Epidermal melanocyte (primary cell): ENCODE data around the gene ARSA.

ENCODE experiments used
- DNase-seq: peaks from one replicate; pipeline ENCODE4 v3.0.0; 2011; ENCODE audit warnings: low spot score; ENCODE audit not compliant: insufficient read length

ARSA gene

DNA sequence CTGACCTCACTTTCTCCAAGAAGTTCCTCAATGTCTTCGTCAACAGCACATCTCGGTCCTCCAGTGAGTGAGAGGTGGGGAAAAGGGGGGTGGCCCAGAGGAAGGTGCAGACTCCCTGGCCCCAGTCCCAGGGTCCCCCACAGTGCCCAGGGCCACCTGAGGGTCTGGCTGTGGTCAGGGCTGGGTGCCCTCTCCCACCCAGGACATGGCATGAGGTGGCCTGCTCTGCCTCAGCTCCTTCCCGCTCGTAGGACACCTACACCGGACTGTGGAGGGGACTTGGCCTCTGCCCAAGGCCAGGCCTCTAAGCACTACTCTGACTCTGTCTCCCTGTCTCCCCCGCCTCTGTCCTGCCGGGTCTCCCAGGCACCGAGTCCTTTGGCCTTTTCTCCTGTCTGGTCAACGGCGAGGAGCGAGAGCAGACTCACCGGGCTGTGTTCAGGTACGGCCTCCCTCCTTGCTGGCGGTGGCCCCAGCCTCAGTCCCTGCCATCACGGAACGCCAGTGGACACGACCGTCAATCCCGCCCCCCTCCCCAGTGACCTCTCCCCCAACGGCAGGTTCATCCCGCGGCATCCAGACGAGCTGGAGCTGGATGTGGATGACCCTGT, 22.8 kb downstream of the ARSA start:
- no peak for DNase-seq

DNA sequence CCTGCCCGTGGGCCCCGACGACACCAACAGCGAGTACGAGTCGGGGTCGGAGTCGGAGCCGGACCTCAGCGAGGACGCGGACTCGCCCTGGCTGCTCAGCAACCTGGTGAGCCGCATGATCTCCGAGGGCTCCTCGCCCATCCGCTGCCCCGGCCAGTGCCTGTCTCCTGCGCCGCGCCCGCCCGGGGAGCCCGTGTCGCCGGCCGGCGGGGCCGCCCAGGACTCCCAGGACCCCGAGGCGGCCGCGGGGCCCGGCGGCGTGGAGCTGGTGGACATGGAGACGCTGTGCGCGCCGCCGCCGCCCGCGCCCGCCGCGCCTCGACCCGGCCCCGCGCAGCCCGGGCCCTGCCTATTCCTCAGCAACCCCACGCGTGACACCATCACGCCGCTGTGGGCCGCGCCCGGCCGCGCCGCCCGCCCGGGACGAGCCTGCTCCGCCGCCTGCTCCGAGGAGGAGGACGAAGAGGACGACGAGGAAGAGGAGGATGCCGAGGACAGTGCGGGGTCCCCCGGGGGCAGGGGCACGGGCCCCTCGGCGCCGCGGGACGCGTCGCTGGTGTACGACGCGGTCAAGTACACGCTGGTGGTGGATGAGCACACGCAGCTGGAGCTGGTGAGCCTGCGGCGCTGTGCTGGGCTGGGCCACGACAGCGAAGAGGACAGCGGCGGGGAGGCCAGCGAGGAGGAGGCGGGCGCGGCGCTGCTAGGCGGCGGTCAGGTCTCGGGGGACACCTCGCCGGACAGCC, 23.5 kb downstream of the ARSA start:
- DNase-seq, result no peak

DNA sequence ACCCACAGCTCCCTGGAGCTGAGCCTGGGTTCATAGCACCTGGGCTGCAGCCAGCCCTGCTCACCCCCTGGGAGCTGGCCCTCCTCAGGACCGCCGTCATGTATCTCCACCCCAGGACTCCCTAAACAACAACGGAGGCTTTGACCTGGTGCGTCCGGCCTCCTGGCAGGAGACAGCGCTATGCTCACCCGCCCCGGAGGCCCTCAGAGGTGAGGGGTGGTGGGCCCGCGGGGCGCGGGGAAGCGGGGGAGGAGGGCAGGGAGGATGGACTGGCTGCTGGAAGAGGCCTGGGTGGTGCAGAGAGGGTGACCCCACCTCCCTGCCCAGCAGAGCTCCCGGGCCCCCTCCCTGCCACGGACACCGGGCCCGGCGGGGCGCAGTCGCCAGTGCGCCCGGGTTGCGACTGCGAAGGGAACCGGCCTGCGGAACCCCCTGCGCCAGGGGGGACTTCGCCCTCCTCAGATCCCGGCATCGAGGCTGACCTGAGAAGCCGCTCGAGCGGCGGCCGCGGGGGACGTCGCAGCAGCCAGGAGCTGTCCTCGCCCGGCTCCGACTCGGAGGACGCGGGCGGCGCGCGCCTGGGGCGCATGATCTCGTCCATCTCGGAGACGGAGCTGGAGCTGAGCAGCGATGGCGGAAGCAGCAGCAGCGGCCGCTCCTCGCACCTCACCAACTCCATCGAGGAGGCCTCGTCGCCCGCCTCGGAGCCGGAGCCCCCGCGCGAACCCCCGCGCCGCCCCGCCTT, 24.3 kb downstream of the ARSA start:
- no peak for DNase-seq

DNA sequence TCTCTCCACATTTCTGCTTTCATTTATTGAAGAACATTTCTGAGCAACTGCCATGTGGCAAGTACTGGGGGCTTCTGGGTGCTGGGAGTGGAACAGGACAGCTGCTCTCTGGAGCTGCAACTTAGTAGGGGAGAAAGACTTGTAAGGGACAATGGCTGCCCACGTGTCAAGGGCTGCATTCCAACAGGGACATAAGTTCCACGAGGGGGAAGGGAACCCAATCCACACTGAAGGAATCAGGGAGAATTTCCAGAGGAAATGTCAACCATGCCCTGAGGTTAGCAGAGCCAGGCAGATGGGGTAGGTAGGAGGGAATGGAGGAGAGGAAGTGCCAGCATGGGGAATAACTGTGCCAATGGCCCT, 25.6 kb downstream of the ARSA start:
- no peak for DNase-seq

DNA sequence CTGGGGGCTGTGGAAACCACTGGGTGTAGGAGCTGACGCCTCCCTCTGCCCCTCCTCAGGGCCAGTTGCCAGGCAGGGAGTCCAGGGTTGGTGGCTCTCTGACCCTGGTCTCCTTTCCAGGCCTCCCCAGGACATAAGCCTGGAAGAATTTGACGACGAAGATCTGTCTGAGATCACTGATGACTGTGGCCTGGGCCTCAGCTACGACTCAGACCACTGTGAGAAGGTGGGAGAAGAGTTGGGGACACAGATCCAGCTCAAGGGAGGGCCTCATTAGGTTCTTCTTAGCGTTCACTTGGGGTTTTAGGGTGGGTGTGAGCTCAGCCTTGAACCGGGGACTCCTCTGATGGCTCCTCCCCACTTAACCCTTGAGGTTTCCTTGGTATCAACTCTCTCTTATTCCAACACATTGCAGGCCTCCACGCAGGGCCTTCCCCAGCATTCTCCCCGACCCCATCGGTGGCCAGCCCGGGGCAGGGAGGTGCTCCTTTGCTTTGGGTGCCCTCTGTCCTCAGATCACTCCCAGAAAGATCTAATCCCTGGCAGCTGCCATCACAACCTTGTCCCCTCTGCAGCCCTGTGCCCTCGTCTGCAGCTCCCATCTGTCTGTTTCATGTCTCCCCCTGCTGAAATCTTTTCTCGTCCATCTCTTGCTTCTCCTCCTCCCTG, 26.1 kb downstream of the ARSA start:
- no peak for DNase-seq

DNA sequence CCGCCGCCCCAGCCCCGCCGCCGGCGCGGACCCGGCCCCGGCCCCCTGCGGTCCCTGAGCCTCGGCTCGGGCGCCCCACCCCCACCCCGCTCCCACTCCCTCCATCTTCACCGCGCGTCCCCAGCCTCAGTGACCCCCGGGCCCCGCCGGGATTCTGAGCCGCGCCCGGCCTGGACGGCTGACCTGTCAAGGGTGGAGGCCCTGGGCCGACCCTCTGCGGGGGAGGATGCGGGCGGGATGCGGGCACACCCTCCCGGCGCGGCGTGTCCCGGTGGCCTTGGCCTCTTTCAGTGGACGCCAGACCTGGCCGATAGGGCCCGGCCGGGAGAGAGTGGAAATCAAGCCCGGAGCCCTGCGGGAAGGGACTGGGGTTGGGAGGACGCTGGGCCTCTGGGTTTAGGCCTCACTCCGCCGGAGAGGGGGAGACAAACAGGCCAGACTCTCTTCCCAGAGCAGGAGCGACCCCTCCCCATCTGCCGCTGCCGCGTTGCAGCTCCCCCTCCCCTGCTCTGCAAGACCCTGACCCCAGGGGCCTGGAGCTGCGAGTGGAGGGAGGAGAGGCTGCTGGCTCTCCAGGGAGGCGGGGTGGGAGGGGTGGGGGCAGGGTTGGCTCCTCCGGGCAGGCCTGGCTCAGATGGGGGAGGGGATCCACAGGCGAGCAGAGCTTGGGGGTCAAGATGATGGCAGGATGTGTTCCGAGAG, 26.8 kb downstream of the ARSA start:
- DNase-seq, result no peak

DNA sequence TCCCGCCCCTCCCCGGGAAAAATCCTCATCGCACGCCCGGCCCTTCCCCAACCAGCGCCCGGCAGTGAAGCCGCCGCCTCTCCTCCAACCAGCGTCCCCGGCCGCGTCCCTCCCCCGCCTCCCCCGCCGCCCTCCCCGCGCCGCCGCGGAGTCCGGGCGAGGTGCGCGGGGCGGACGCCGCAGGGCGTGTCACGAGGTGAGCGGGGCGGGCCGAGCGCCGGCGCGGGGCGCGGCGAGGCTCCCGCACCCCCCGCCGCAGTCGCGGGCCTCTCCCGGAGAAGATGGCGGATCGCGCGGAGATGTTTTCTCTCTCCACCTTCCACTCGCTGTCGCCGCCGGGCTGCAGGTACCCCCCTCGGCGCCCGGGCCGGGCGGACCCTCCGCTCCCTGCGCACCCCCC, 27.4 kb downstream of the ARSA start, which contains the start of gene MAPK8IP2:
Gene MAPK8IP2, plus strand, starts transcription at position 256 of the 400 bp plus-strand sequence. Its CDS starts 26 bp downstream, at position 282.
- DNase-seq, result no peak

DNA sequence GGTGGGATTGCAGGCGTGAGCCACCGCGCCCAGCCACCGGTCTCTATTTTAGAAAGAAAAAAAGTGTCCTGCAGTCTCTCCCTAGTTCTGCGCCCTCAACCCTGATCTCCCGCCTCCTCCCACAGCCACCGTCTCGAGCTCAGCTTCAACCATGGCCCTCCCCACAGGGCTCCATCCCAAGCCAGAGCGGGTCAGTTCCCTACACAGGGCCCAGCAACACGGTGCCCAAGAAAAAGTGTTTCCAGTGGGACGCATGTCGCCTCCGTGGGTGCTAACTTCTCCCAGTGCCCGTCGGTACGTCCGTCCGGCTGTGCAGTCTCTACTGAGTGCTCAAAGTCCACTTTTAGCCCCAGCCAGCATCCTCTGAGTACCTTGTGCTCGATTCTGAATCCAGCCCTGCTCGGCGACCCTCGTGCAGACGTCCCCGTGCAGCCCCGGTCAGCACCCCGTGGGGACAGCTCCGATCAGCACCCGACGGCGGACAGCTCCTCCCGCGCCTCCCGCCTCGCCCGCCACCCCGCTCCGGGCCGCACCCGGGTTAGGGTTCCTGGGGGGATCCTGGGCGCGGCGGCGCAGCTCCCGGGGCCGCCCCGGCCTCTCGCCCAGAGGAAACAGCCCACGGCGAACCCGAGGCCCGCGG, 28.0 kb downstream of the ARSA start:
- peak; percentile 91 for DNase-seq

DNA sequence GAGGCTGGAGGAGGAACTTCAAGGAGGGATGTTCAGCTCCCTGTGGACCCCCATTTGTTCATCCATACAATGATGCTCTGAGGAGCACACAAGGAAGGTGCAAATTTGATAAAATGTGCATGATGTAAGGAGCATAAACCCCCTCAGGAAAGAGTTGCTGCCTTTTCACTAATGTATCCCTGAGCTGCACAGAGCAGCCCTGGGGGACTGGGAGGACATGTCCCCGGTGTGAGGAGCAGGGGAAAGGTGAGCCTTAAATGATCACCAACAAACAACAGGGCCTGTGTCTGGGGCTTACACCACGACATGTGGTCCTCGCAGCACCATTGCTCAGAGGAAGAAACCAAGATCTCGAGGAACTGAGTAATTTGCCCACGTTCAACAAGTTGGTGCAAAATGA, 30.9 kb downstream of the ARSA start:
- DNase-seq, result no peak

DNA sequence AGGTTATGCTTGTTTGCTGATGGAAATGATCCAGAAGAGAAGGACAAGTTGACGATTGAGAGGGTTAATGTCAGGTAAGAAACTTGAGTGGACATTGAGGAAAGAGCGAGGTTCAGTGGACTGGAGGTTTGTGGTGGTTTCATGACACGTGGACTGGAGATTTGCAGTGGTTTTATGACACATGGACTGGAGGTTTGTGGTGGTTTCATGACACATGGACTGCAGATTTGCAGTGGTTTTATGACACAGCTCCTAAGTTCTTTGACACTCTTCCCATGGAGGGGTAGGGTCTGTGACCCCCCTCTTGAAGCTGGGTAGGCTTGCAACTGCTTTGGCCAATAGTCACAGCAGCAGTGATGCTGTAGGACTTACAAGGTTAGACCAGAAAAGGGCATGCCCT, 32.8 kb downstream of the ARSA start:
- no peak for DNase-seq

DNA sequence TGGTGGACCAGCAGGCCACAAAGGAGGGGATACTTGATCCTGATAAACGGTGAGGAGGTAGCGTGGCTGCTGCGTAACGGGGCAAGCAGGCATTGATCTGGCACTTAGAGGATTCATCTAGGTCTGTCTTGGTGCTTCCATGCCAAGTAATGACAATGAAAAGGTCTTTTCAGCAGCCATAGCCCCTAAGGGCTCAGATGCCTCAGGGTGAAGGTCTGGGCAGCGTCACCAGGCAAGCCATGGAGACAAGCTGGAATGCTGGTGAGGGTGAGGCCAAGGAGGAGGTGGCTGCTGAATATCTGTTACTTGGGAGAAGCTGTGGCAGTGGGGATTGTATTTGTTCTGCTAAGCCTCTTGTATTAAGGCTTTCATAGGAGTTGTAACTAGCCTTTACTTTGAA, 40.5 kb downstream of the ARSA start:
- no peak for DNase-seq

DNA sequence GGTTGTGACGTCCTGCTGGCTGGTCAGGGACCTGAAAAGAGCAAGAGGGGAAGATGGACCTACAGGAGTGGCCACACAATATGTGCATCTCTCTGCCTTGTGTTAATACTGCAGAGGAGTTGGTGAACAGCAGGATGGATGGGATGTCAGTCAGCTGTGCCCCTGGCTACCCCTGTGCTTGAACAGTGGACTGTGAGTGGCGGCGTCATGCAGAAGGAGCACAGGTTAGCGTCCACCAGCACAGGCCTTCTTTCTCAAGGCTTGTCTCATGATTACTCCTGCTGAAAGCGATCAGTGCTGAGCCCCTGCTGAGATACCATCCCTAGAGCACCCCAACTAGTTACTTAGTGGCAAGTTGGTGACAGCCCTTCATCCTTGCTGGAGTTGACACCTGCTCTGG, 41.5 kb downstream of the ARSA start:
- no peak for DNase-seq

DNA sequence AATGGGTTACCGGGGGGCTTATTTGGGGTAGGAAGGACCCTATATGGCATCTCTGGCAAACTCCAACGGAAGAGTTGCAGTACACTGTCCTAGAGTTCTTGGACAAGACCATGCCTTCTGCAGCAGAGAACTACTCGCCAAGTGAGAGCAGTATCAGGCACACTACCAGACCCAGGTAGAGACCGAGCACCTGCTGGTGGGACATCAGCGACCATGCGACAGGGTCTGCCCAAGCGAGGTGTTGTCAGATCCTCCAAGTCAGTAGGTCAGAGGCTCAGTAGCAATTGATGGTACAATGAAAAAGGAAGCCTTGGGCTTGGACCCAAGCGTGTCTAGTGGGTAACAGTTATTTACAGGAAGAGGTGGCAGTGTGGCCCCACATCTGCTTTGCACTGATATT, 42.2 kb downstream of the ARSA start:
- no peak for DNase-seq

DNA sequence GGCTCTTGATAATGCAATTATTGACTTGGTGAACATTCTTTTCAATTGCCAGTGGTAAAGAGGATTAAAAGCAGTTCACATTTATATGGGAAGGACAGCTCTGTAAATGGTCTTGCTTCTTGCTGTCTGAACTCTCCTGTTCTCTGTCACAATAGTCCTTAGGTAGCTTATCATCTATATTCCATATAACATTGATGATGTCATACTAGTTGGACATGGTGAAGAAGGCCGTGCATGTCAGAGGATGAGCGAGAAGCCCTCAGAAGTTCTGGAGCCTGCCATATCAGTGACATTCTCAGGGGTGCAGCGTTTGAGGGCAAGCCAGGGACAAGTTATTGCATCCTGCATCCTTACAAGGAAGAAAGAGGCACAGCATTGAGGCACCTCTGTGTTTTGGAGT, 42.7 kb downstream of the ARSA start:
- DNase-seq, result no peak

DNA sequence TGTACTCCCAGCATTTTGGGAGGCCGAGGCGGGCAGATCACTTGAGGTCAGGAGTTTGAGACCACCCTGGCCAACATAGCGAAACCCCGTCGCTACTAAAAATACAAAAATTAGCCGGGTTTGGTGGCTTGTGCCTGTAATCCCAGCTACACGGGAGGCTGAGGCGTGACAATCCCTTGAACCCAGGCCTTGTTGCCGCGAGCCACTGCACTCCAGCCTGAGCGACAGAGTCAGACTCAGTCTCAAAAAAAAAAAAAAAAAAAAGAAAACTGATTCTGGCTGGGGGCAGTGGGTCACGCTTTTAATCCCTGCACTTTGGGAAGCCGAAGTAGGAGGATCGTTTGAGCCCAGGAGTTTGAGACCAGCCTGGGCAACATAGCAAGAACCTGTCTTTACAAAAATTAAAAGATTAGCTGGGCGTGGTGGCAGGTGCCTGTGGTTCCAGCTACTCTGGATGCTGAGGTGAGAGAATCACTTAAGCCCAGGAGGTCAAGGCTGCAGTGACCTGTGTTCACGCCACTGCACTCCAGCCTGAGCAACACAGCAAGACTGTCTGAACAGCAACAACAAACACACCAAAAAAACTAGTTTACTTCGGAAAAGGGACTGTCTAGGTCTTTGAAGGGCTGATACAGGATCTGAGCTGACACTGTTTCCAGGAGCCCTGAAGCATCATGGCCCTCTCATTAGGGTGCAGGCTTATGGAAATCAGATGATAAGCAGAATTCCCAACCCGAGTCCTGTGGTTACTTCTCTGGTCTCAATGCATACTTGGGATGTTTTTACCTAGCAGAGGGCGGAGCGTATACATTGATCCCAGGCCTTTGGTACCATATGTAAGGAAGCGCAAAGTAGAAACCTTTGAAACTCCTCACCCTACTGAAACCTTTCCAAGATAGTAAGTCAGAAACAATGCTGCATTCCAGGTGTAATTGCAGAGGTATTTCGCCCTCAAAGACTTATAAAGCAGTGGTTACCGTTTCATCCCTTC, 43.6 kb downstream of the ARSA start:
- DNase-seq, result no peak

DNA sequence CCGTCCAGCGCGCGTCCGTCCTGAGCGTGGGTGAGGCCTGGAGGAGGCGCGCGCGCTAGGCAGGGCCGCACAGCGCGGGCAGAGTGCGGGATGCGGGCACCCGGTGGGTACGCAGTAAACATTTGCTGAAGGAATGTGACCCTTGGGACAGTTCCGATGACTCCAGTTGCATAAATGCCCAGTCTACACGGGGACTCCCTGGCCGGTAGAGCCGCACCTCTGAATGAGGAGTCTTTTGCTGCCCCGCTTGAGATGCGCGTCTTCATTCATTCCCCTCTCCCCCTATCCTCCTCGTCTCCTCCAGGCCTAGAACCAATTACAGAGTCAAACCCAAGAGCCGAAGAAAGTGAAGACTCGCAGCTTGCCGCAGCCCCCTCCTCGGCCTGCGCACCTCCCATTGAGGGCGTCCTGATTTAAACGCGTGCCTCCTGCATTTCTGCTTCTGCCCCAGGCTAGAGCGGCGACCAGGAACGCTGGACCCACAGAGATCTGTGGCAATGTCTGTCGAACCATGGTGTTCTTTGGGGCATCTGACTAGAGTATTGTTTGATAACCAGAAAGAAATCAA, 44.6 kb downstream of the ARSA start:
- DNase-seq, result no peak

DNA sequence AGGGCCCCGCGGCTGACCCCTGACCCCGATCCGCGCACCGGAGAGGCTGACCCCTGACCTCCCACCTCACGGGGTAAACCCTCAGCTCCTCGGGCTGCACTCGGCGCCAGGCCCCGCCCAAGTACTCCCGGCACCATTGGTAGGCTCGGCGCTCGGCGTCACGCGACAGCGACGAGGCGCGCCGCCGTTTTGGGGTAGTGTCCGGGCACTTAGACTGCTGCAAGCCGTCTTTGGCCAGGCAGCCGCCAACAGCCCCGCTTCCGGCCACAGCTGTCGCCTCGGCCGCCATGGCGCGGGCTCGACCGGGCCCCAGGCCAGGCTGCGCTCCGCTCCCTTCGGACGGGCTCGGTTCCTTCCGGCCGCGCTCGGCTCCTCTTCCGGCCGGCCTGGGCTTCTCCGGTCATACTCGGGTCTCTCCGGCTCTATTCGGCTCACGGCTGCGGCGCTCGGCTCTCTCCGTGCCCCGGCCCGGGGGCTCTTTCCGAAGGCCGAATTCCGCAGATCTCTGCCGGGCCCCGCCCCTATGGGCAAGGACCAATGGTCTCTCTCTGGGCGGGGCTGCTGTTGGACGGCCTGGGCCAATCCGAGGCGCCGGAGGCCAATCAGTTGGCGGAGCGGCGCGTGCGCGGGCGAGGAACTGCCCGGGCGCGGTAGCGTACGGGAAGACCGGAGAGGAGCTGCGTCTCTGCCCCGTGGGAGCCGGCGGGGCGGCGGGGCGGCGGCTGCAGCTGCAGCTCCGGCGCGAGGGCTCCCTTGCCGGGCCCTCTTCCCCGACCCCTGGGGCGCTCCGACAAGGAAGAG, 45.3 kb downstream of the ARSA start, which contains the start of gene CHKB:
Gene CHKB, minus strand, starts transcription at position 357 of the 801 bp plus-strand sequence. Its CDS starts 68 bp downstream, at position 289.
- peak; percentile 99 for DNase-seq

DNA sequence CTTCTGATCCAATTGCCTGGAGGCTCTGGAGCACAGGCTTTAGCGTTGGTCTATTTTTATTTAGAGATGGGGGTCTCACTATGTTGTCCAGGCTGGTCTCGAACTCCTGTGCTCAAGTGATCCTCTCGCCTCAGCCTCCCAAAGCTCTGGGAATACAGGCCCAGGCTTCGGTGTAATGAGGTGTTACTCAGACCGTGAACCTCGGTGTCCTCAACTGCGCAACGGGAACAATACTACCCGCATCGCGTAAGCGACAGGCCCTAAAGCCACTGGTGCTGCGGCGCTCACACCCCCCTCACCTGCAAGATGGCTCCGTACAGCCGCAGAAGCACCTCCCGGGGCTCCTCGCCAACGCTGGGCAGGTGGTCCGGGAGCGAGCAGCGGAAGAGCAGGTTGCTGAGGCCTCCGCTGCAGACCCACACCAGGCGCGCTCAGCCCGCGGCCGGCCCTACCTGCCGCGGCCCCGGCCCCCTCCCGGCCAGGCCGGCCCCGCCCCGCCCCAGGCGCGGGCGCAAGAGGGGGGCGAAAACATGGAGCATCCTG, 45.9 kb downstream of the ARSA start:
- no peak for DNase-seq
